H1 (cell line): ENCODE measurements around the gene SCMH1. TPM values are rescaled to one million over a fixed set of nuclear protein-coding genes. Genes with fewer than 3 reads are reported as not detected.

Source experiments
- CTCF ChIA-PET: fragments of 300-600 bp; sonication (Branson Sonifier 250); formaldehyde crosslinking; loops from one replicate; lab custom pipeline; 2021; ENCODE audit not compliant: partially characterized antibody; lab: Charles Lee
- POLR2A ChIA-PET: fragments of 300-600 bp; sonication (Branson Sonifier 250); formaldehyde crosslinking; loops from one replicate; lab custom pipeline; 2021; ENCODE audit warnings: inconsistent platforms; ENCODE audit not compliant: partially characterized antibody; lab: Charles Lee
- DNase-seq, 2 experiments: peaks; one replicate each; pipeline versions ENCODE4 v3.0.0 to v3.0.0-alpha.2; 2010 to 2022; ENCODE audit warnings: low spot score in 2 of 2, low read depth in 1 of 2, mixed read lengths in 1 of 2
- FAIRE-seq: peaks from 2 replicates; lab custom pipeline; 2011; peaks lifted over from hg19 to GRCh38; lab: Jason Lieb, UNC
- H2AFZ ChIP-seq: 2 replicates; pipeline ENCODE4 v1.8.1; 2012; ENCODE audit warnings: low read length, inconsistent platforms
- H2AK5ac ChIP-seq: 2 replicates; pipeline ENCODE4 v1.6.1; 2013; ENCODE audit warnings: low read depth, low read length
- H2BK120ac ChIP-seq: replicated peaks from 2 replicates; pipeline ENCODE3; 2013; ENCODE audit warnings: low read depth, low read length, inconsistent platforms
- H2BK12ac ChIP-seq: 2 replicates; pipeline ENCODE4 v1.6.1; 2013; ENCODE audit warnings: low read depth, low read length
- H2BK15ac ChIP-seq: 2 replicates; pipeline ENCODE4 v1.6.1; 2013; ENCODE audit warnings: low read length
- H2BK20ac ChIP-seq: 2 replicates; pipeline ENCODE4 v1.6.1; 2013; ENCODE audit warnings: low read length
- H2BK5ac ChIP-seq: 2 replicates; pipeline ENCODE4 v1.6.1; 2013; ENCODE audit warnings: low read depth, low read length
- H3K14ac ChIP-seq: 2 replicates; pipeline ENCODE4 v1.6.1; 2013; ENCODE audit warnings: inconsistent platforms; ENCODE audit not compliant: insufficient read length
- H3K18ac ChIP-seq: 2 replicates; pipeline ENCODE4 v1.6.1; 2013; ENCODE audit warnings: low read length; ENCODE audit errors: extremely low read depth
- H3K23ac ChIP-seq: 2 replicates; pipeline ENCODE4 v1.6.1; 2013; ENCODE audit warnings: inconsistent platforms; ENCODE audit not compliant: insufficient read length
- H3K23me2 ChIP-seq: 2 replicates; pipeline ENCODE4 v1.6.1; 2013; ENCODE audit warnings: low read depth, low read length
- H3K27ac ChIP-seq: 2 replicates; pipeline ENCODE4 v1.6.1; 2011; ENCODE audit warnings: low read depth, low read length, inconsistent platforms
- H3K27me3 ChIP-seq, 4 experiments: replicated peaks in 1 of 4; 1 replicate in 1 of 4; 2 replicates in 3 of 4; pipeline versions ENCODE4 v1.6.1 to v1.8.1; 2011 to 2013; ENCODE audit warnings: low read length in 3 of 4, mild to moderate bottlenecking in 3 of 4, inconsistent platforms in 2 of 4, mixed read lengths in 2 of 4, moderate library complexity in 1 of 4; ENCODE audit not compliant: control insufficient read depth in 3 of 4, insufficient read depth in 3 of 4; ENCODE audit errors: extremely low read depth in 1 of 4
- H3K36me3 ChIP-seq, 4 experiments: 2 replicates each; pipeline versions ENCODE4 v1.6.1 to v1.8.1; 2011 to 2013; ENCODE audit warnings: mild to moderate bottlenecking in 4 of 4, low read length in 3 of 4, moderate library complexity in 2 of 4, control low read depth in 1 of 4, inconsistent platforms in 1 of 4; ENCODE audit not compliant: insufficient read depth in 4 of 4, control insufficient read depth in 2 of 4
- H3K4ac ChIP-seq: replicated peaks from 2 replicates; pipeline ENCODE3; 2013; ENCODE audit warnings: low read length, low read depth, mixed read lengths, inconsistent platforms; ENCODE audit not compliant: insufficient read length
- H3K4me1 ChIP-seq, 4 experiments: replicated peaks in 1 of 4; 1 replicate in 1 of 4; 2 replicates in 3 of 4; pipeline versions ENCODE4 v1.6.1 to v1.8.1; 2011 to 2013; ENCODE audit warnings: low read length in 3 of 4, inconsistent platforms in 2 of 4, mixed read lengths in 1 of 4; ENCODE audit not compliant: insufficient read depth in 4 of 4, control insufficient read depth in 3 of 4
- H3K4me2 ChIP-seq, 2 experiments: 2 replicates each; pipeline versions ENCODE4 v1.6.1 to v1.8.1; 2011 to 2013; ENCODE audit warnings: low read depth in 2 of 2, low read length in 2 of 2, control low read depth in 1 of 2, inconsistent platforms in 1 of 2, mild to moderate bottlenecking in 1 of 2; ENCODE audit not compliant: insufficient read depth in 1 of 2
- H3K4me3 ChIP-seq, 4 experiments: fragments of 200-600, 300-600 bp in 1 of 4; sonication (generic), shearing (Covaris generic), sonication (Bioruptor Twin) in 1 of 4; 2 replicates each; pipeline versions ENCODE4 v1.5.1 to v1.8.1; 2011 to 2016; ENCODE audit warnings: low read length in 4 of 4, low read depth in 3 of 4, control low read depth in 2 of 4, inconsistent platforms in 2 of 4, mild to moderate bottlenecking in 2 of 4, mixed read lengths in 1 of 4, moderate library complexity in 1 of 4; ENCODE audit not compliant: insufficient read depth in 2 of 4; ENCODE audit errors: extremely low read depth in 1 of 4
- H3K56ac ChIP-seq: replicated peaks from 2 replicates; pipeline ENCODE3; 2013; ENCODE audit warnings: low read depth, mild to moderate bottlenecking, mixed read lengths, low read length, inconsistent platforms; ENCODE audit not compliant: insufficient read length
- H3K79me1 ChIP-seq: 2 replicates; pipeline ENCODE4 v1.6.1; 2013; ENCODE audit warnings: low read depth, low read length, control low read depth
- H3K79me2 ChIP-seq, 2 experiments: 2 replicates each; pipeline versions ENCODE4 v1.6.1 to v1.8.1; 2012 to 2013; ENCODE audit warnings: low read length in 2 of 2, mild to moderate bottlenecking in 2 of 2, inconsistent platforms in 1 of 2; ENCODE audit not compliant: insufficient read depth in 2 of 2, control insufficient read depth in 1 of 2
- H3K9ac ChIP-seq, 4 experiments: replicated peaks in 1 of 4; 1 replicate in 1 of 4; 2 replicates in 3 of 4; pipeline versions ENCODE4 v1.6.1 to v1.8.1; 2011 to 2013; ENCODE audit warnings: low read depth in 3 of 4, low read length in 3 of 4, control low read depth in 2 of 4, mild to moderate bottlenecking in 2 of 4, moderate library complexity in 2 of 4, inconsistent platforms in 1 of 4; ENCODE audit errors: extremely low read depth in 1 of 4
- H3K9me3 ChIP-seq, 2 experiments: 2 replicates each; pipeline versions ENCODE4 v1.6.1 to v1.8.1; 2012 to 2013; ENCODE audit warnings: mild to moderate bottlenecking in 2 of 2, moderate library complexity in 2 of 2, control low read depth in 1 of 2, inconsistent platforms in 1 of 2, low read depth in 1 of 2, low read length in 1 of 2, mixed read lengths in 1 of 2; ENCODE audit not compliant: insufficient read depth in 2 of 2
- H4K20me1 ChIP-seq, 2 experiments: replicated peaks in 1 of 2; 2 replicates each; pipeline versions ENCODE3 to v1.8.1; 2011 to 2013; ENCODE audit warnings: inconsistent platforms in 2 of 2, low read length in 2 of 2, mild to moderate bottlenecking in 1 of 2; ENCODE audit not compliant: insufficient read depth in 2 of 2, control insufficient read depth in 1 of 2
- H4K5ac ChIP-seq: 2 replicates; pipeline ENCODE4 v1.6.1; 2013; ENCODE audit warnings: low read length, low read depth, mixed read lengths, inconsistent platforms; ENCODE audit not compliant: insufficient read length
- H4K8ac ChIP-seq: 2 replicates; pipeline ENCODE4 v1.8.0; 2013; ENCODE audit warnings: mild to moderate bottlenecking, moderate library complexity, low read length, inconsistent platforms; ENCODE audit not compliant: insufficient read depth; ENCODE audit errors: extremely low read depth
- H4K91ac ChIP-seq: replicated peaks from 2 replicates; pipeline ENCODE3; 2013; ENCODE audit warnings: low read length, mixed read lengths, inconsistent platforms; ENCODE audit not compliant: insufficient read length
- NRF1 ChIP-seq: IDR thresholded peaks from 2 replicates; pipeline ENCODE4 v1.6.1; 2011; ENCODE audit warnings: mild to moderate bottlenecking, low read depth, low read length, improper control_type of control experiment
- PHF8 ChIP-seq: fragments of 200-600 bp; sonication (generic); conservative IDR thresholded peaks from 2 replicates; pipeline ENCODE4 v1.7.1; 2012; ENCODE audit warnings: low read depth, mild to moderate bottlenecking, inconsistent platforms, low read length, moderate library complexity
- RAD21 ChIP-seq, 2 experiments: IDR thresholded peaks in 1 of 2; conservative IDR thresholded peaks in 1 of 2; 2 replicates each; pipeline ENCODE4 v1.6.1; 2011; ENCODE audit warnings: low read depth in 2 of 2, low read length in 2 of 2, improper control_type of control experiment in 1 of 2, inconsistent platforms in 1 of 2, mild to moderate bottlenecking in 1 of 2, moderate library complexity in 1 of 2
- TCF12 ChIP-seq: IDR thresholded peaks from 2 replicates; pipeline ENCODE4 v1.6.1; 2011; ENCODE audit warnings: low read depth, mild to moderate bottlenecking, low read length
- WGBS, 2 experiments: shearing (Covaris generic) in 1 of 2; methylation state at CpG; one replicate each; pipeline versions ENCODE4 v1.1.6 to v1.1.7; 2013 to 2015; ENCODE audit warnings: low lambda C conversion rate in 2 of 2, mixed read lengths in 2 of 2, inconsistent platforms in 1 of 2, low coverage in 1 of 2, missing lambda C conversion rate in 1 of 2; ENCODE audit not compliant: insufficient replicate concordance in 2 of 2, insufficient coverage in 1 of 2, insufficient read length in 1 of 2; ENCODE audit errors: extremely low coverage in 1 of 2, missing lambda C conversion rate in 1 of 2; 5-methylcytosine and 5-hydroxymethylcytosine counted together
- polyA plus RNA-seq, 7 experiments: library from polyadenylated mRNA; depleted of rRNA in 3 of 7; stranded (reverse) in 5 of 7; unstranded in 2 of 7; fragments of >200 nt in 5 of 7; fragments of 200-250 nt in 2 of 7; gene quantifications; 1 replicate in 5 of 7; 2 replicates in 1 of 7; 4 replicates in 1 of 7; pipeline versions ENCODE4 v1.2.1 to v1.2.3, GENCODE V29; 2011 to 2013; ENCODE audit warnings: missing spikeins in 2 of 7, mixed read lengths in 2 of 7
- total RNA-seq: library from RNA; stranded (reverse); fragmentation: NEBNext Ultra II Directional; extraction: Animal tissue kit (Norgen Biotek cat#: 25700); gene quantifications from 2 replicates; pipeline ENCODE4 v1.2.1, GENCODE V29; 2021
- TF ChIP-seq, protein P1 (sequence below), 3 experiments: IDR thresholded peaks; 1 replicate in 2 of 3; 2 replicates in 1 of 3; pipeline versions ENCODE4 v1.5.1 to v1.6.1; 2011; ENCODE audit warnings: low read length in 3 of 3, mild to moderate bottlenecking in 3 of 3, inconsistent platforms in 2 of 3, low read depth in 1 of 3, moderate library complexity in 1 of 3; ENCODE audit not compliant: insufficient read depth in 1 of 3; ENCODE audit errors: control extremely low read depth in 1 of 3
- TF ChIP-seq, protein P2 (sequence below): IDR thresholded peaks from 2 replicates; pipeline ENCODE4 v1.6.1; 2011; ENCODE audit warnings: low read length, improper control_type of control experiment

The SCMH1 gene
- total and polyA plus RNA-seq, 2 of the 8 experiments (the other 6 are each of a cell fraction or from before 2014, with no cell fraction given), result 16.6 to 30.7 TPM

DNA sequence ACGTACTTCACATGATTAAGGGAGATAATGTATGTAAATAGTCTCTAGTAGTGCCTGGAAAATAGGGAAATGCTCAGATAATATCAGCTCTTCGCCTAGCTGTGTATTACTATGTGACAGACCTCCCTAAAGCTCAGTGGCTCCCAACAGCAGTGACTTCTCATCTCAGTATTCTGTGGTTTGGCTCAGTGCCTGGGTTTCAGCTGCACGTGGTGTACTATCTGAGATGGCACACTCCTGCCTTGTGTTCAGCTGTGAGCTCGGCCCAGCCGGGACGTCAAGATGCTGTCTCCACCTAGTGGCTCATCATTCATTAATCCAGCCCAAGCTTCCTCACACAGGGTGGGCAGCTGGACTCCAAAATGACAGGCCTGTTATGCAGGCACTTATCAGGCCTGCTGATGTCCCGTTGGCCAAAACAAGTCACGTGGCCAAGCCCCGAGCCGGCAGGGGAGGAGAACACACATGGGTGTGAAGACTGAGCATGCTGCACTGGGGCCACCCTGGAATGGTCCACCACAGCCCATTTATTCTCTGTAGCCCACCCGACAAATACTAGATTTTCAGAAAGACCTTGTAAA is 238.4 kb downstream of the SCMH1 start:
- ChIA-PET CTCF (interaction anchor here (0.7 to 1.7 kb wide), 11 partner anchors 10 to 374 kb away, joined by 3 to 5 read pairs (median 4); partner anchors contain the start of gene CTPS1), POLR2A (interaction anchor here (1.4 to 4.6 kb wide), 5 partner anchors 12 to 24 kb away, joined by 4 to 17 read pairs (median 10); partner anchors contain the start of genes CTPS1 and SLFNL1)
- H3K4me2 ChIP-seq, result no peak overlapping the region
- H2BK20ac ChIP-seq, result no peak overlapping the region
- 90% methylated on average over 11 of the region's 11 CpGs; no CpG with 5 or more reads in 1 of the 2 experiments for WGBS, 2 experiments
- no peak overlapping the region for H4K8ac ChIP-seq
- peaks cover 52 to 96% (median 89%) of the 10 kb centered on the region in 4 experiments for H3K36me3 ChIP-seq
- H3K9me3 ChIP-seq, result no peaks in the 10 kb centered on the region
- no peak overlapping the region for H3K14ac ChIP-seq
- H3K4me1 ChIP-seq, result no peaks in the 10 kb centered on the region
- peaks cover 0 to 10% of the 10 kb centered on the region in 2 experiments for H4K20me1 ChIP-seq
- H3K79me1 ChIP-seq, result peaks cover 3% of the 10 kb centered on the region; the same call in 1 of the 2 replicates
- no peak overlapping the region for H2AK5ac ChIP-seq
- no peak overlapping the region for H3K4me3 ChIP-seq
- no peak overlapping the region for H3K56ac ChIP-seq
- H4K5ac ChIP-seq, result no peak overlapping the region
- no peak overlapping the region for H3K9ac ChIP-seq
- no peak overlapping the region for H4K91ac ChIP-seq
- no peak overlapping the region for H2BK120ac ChIP-seq
- no peak overlapping the region for H2BK5ac ChIP-seq
- no peak overlapping the region for H3K4ac ChIP-seq
- no peaks in the 10 kb centered on the region for H3K27me3 ChIP-seq
- FAIRE-seq, result no peak
- H2BK15ac ChIP-seq, result no peak overlapping the region
- DNase-seq, result no peak
- no peaks in the 10 kb centered on the region for H3K23me2 ChIP-seq
- no peak overlapping the region for H3K27ac ChIP-seq
- H2AFZ ChIP-seq, result no peak overlapping the region
- no peak overlapping the region for H3K23ac ChIP-seq
- H3K79me2 ChIP-seq, result no peaks in the 10 kb centered on the region
- no peak overlapping the region for H2BK12ac ChIP-seq
- TF ChIP-seq, protein P1, sequence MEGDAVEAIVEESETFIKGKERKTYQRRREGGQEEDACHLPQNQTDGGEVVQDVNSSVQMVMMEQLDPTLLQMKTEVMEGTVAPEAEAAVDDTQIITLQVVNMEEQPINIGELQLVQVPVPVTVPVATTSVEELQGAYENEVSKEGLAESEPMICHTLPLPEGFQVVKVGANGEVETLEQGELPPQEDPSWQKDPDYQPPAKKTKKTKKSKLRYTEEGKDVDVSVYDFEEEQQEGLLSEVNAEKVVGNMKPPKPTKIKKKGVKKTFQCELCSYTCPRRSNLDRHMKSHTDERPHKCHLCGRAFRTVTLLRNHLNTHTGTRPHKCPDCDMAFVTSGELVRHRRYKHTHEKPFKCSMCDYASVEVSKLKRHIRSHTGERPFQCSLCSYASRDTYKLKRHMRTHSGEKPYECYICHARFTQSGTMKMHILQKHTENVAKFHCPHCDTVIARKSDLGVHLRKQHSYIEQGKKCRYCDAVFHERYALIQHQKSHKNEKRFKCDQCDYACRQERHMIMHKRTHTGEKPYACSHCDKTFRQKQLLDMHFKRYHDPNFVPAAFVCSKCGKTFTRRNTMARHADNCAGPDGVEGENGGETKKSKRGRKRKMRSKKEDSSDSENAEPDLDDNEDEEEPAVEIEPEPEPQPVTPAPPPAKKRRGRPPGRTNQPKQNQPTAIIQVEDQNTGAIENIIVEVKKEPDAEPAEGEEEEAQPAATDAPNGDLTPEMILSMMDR (IDR thresholded peaks at IDR 0.05; ENCODE audit: control extremely low read depth in 1 of 3, insufficient read depth in 1 of 3, low read depth in 1 of 3, low read length in 3 of 3), result peak; percentile 27 to 35 (median 28)
- no peak for TF ChIP-seq PHF8
- TF ChIP-seq NRF1, result no peak
- TF ChIP-seq, protein P2, sequence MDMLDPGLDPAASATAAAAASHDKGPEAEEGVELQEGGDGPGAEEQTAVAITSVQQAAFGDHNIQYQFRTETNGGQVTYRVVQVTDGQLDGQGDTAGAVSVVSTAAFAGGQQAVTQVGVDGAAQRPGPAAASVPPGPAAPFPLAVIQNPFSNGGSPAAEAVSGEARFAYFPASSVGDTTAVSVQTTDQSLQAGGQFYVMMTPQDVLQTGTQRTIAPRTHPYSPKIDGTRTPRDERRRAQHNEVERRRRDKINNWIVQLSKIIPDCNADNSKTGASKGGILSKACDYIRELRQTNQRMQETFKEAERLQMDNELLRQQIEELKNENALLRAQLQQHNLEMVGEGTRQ, result 0 out of 2 replicates have a peak, but pooled peaks have one; percentile 27
- no peak for TF ChIP-seq TCF12
- TF ChIP-seq RAD21 (IDR thresholded peaks at IDR 0.05 in 1 of 2, conservative IDR thresholded peaks at IDR 0.05 in 1 of 2; ENCODE audit: low read depth in 2 of 2, low read length in 2 of 2), result peak; percentile 18 to 24; a peak in 2 of 4 replicates
- H3K18ac ChIP-seq, result no peak overlapping the region
